B cell (primary cell): ENCODE results near the gene PRPF39. TPM values are rescaled to one million over a fixed set of nuclear protein-coding genes. Genes with fewer than 3 reads are reported as not detected.

Source experiments
- ATAC-seq: fragments of 200-7000 bp; cut with Tn5 transposase; one replicate; pipeline ENCODE4 v1.10.0; 2021; ENCODE audit warnings: low read depth, mild to moderate bottlenecking, moderate number of reproducible peaks, moderate library complexity
- CTCF ChIA-PET: fragments of 350-600 bp; sonication (Branson Sonifier 250); formaldehyde crosslinking; loops from one replicate; lab custom pipeline; 2021; ENCODE audit warnings: antibody characterized with exemption, inconsistent platforms; lab: Charles Lee
- POLR2A ChIA-PET: fragments of 350-600 bp; sonication (Branson Sonifier 250); formaldehyde crosslinking; loops from one replicate; lab custom pipeline; 2021; ENCODE audit warnings: antibody characterized with exemption; lab: Charles Lee
- DNase-seq: peaks from one replicate; pipeline ENCODE4 v3.0.0; 2013
- H2AFZ ChIP-seq: 2 replicates; pipeline ENCODE4 v1.6.1; 2012; ENCODE audit warnings: mild to moderate bottlenecking, low read depth, low read length; ENCODE audit not compliant: insufficient read depth, poor library complexity, severe bottlenecking
- H3K27ac ChIP-seq, 2 donors: 1 replicate in 1 of 2; 2 replicates in 1 of 2; pipeline ENCODE4 v1.5.1; 2012 to 2013; ENCODE audit warnings: low read length in 2 of 2, mild to moderate bottlenecking in 2 of 2, moderate library complexity in 1 of 2
- H3K27me3 ChIP-seq, 4 experiments: fragments of 200-600 bp in 1 of 4; sonication (generic) in 1 of 4; replicated peaks in 1 of 4; 1 replicate in 2 of 4; 2 replicates in 2 of 4; pipeline versions ENCODE4 v1.6.1 to v1.7.0; 2013 to 2016; ENCODE audit warnings: low read length in 3 of 4, mild to moderate bottlenecking in 2 of 4, mixed read lengths in 1 of 4, moderate library complexity in 1 of 4; ENCODE audit not compliant: insufficient read depth in 4 of 4, control insufficient read depth in 3 of 4; ENCODE audit errors: control extremely low read depth in 1 of 4
- H3K36me3 ChIP-seq, 2 experiments: replicated peaks in 1 of 2; 1 replicate in 1 of 2; 2 replicates in 1 of 2; pipeline versions ENCODE4 v1.6.1 to v1.7.1; 2013; ENCODE audit warnings: low read length in 1 of 2; ENCODE audit not compliant: insufficient read depth in 2 of 2, control insufficient read depth in 1 of 2; ENCODE audit errors: control extremely low read depth in 1 of 2, extremely low read depth in 1 of 2
- H3K4me1 ChIP-seq, 2 donors: fragments of 200-600 bp in 1 of 2; sonication (generic) in 1 of 2; 1 replicate in 1 of 2; 2 replicates in 1 of 2; pipeline versions ENCODE4 v1.5.1 to v1.6.1; 2013 to 2017; ENCODE audit warnings: low read length in 2 of 2; ENCODE audit not compliant: control insufficient read depth in 2 of 2, insufficient read depth in 2 of 2
- H3K4me2 ChIP-seq: replicated peaks from 2 replicates; pipeline ENCODE3; 2012; ENCODE audit warnings: mild to moderate bottlenecking, low read depth, low read length; ENCODE audit not compliant: poor library complexity, severe bottlenecking
- H3K4me3 ChIP-seq, 5 experiments: fragments of 200-600 bp in 1 of 5; sonication (generic) in 1 of 5; 1 replicate in 3 of 5; 2 replicates in 2 of 5; pipeline versions ENCODE4 v1.5.1 to v1.7.0; 2011 to 2016; ENCODE audit warnings: low read length in 4 of 5, mild to moderate bottlenecking in 4 of 5, low read depth in 2 of 5, control low read depth in 1 of 5, moderate library complexity in 1 of 5; ENCODE audit not compliant: insufficient read depth in 1 of 5; ENCODE audit errors: control extremely low read depth in 1 of 5, extremely low read depth in 1 of 5
- H3K79me2 ChIP-seq: fragments of 200-600 bp; sonication (generic); one replicate; pipeline ENCODE4 v1.6.0; 2016; ENCODE audit warnings: low read length; ENCODE audit not compliant: control insufficient read depth, insufficient read depth
- H3K9ac ChIP-seq: fragments of 200-600 bp; sonication (generic); 2 replicates; pipeline ENCODE4 v1.6.1; 2017; ENCODE audit warnings: mild to moderate bottlenecking, low read length, moderate library complexity
- H3K9me3 ChIP-seq, 3 donors: one replicate each; pipeline versions ENCODE4 v1.6.1 to v1.7.1; 2013; ENCODE audit warnings: low read length in 2 of 3; ENCODE audit not compliant: control insufficient read depth in 2 of 3, insufficient read depth in 1 of 3; ENCODE audit errors: control extremely low read depth in 1 of 3
- H4K20me1 ChIP-seq: 2 replicates; pipeline ENCODE4 v1.6.0; 2012; ENCODE audit warnings: mild to moderate bottlenecking, low read length; ENCODE audit not compliant: insufficient read depth, control insufficient read depth, poor library complexity, severe bottlenecking
- H3K27ac Mint-ChIP-seq: one replicate; pipeline ENCODE4 v1.8.0; 2021; ENCODE audit warnings: mixed read lengths
- H3K27me3 Mint-ChIP-seq: one replicate; pipeline ENCODE4 v1.8.0; 2021; ENCODE audit warnings: mixed read lengths
- H3K4me1 Mint-ChIP-seq: one replicate; pipeline ENCODE4 v1.8.0; 2021; ENCODE audit warnings: mixed read lengths
- H3K4me3 Mint-ChIP-seq: one replicate; pipeline ENCODE4 v1.8.0; 2021; ENCODE audit warnings: mixed read lengths
- H3K9me3 Mint-ChIP-seq: one replicate; pipeline ENCODE4 v1.8.0; 2022; ENCODE audit warnings: mixed read lengths; ENCODE audit not compliant: insufficient read depth
- CTCF ChIP-seq: fragments of 200-600 bp; IDR thresholded peaks from one replicate; pipeline ENCODE4 v1.8.0; 2022; ENCODE audit warnings: antibody characterized with exemption, mild to moderate bottlenecking
- EZH2 ChIP-seq: IDR thresholded peaks from 2 replicates; pipeline ENCODE4 v1.6.1; 2012; ENCODE audit warnings: borderline replicate concordance, low read depth, mild to moderate bottlenecking, moderate library complexity, low read length; ENCODE audit not compliant: insufficient read depth, poor library complexity, severe bottlenecking
- WGBS: methylation state at CpG from one replicate; pipeline ENCODE4 v1.1.5; 2013; ENCODE audit warnings: missing lambda C conversion rate; ENCODE audit not compliant: insufficient coverage; 5-methylcytosine and 5-hydroxymethylcytosine counted together
- intact Hi-C: fragments of 100-400 bp; cut with micrococcal nuclease; formaldehyde crosslinking; loops from one replicate; pipeline ENCODE4 v1.10.0; 2022
- polyA plus RNA-seq: library from polyadenylated mRNA; depleted of rRNA; stranded (reverse); fragments of >200 nt; gene quantifications from 2 replicates; pipeline ENCODE4 v1.2.3, GENCODE V29; 2012
- total RNA-seq, 2 donors: library from RNA; stranded (reverse); fragments of 120-200 nt in 1 of 2; gene quantifications; 1 replicate in 1 of 2; 2 replicates in 1 of 2; pipeline versions ENCODE4 v1.2.3 to v1.2.4, GENCODE V29; 2013 to 2022

Gene PRPF39
- total and polyA plus RNA-seq, 2 donors (not counting 1 experiment from before 2014, with no cell fraction given), result 64.8 to 72.7 TPM

GRCh38 chr14:45089813-45090212 is 5.9 kb downstream of the PRPF39 start:
- intact Hi-C loops, result no loop called here
- H3K9ac ChIP-seq, result no peak overlapping the region
- Mint-ChIP-seq H3K27me3 (no peaks in the 10 kb centered on the region), H3K27ac (no peak overlapping the region), H3K4me1 (peaks cover 49% of the 10 kb centered on the region), H3K9me3 (no peaks in the 10 kb centered on the region), H3K4me3 (no peak overlapping the region)
- DNase-seq (no peak), ATAC-seq (no peak)
- H2AFZ ChIP-seq, result no peak overlapping the region
- peaks cover 41% of the 10 kb centered on the region for H4K20me1 ChIP-seq
- no CpG with 5 or more reads among the region's 1 CpG for WGBS
- CTCF ChIA-PET, result no interaction called here
- H3K9me3 ChIP-seq, result no peaks in the 10 kb centered on the region
- H3K4me3 ChIP-seq, result no peak overlapping the region
- H3K27ac ChIP-seq, result no peak overlapping the region
- no peak overlapping the region for H3K4me2 ChIP-seq
- no peaks in the 10 kb centered on the region for H3K36me3 ChIP-seq
- POLR2A ChIA-PET, result no interaction called here
- TF ChIP-seq CTCF (no peak), EZH2 (no peak)
- H3K4me1 ChIP-seq, result peaks cover 20 to 33% of the 10 kb centered on the region in 2 donors
- H3K27me3 ChIP-seq, result no peaks in the 10 kb centered on the region
- peaks cover 96% of the 10 kb centered on the region for H3K79me2 ChIP-seq

GRCh38 chr14:45091710-45092109 is 7.8 kb downstream of the PRPF39 start:
- H3K4me3 Mint-ChIP-seq, result no peak overlapping the region
- H2AFZ ChIP-seq, result no peak overlapping the region
- H3K9me3 ChIP-seq, result no peaks in the 10 kb centered on the region
- no peak overlapping the region for H3K9ac ChIP-seq
- DNase-seq (no peak), ATAC-seq (no peak)
- no peaks in the 10 kb centered on the region for H3K27me3 ChIP-seq
- H4K20me1 ChIP-seq, result peaks cover 36% of the 10 kb centered on the region
- H3K27ac Mint-ChIP-seq, result no peak overlapping the region
- TF ChIP-seq EZH2, result no peak
- TF ChIP-seq CTCF, result no peak
- H3K27ac ChIP-seq, result no peak overlapping the region
- H3K4me2 ChIP-seq, result no peak overlapping the region
- no peaks in the 10 kb centered on the region for H3K27me3 Mint-ChIP-seq
- peaks cover 33% of the 10 kb centered on the region for H3K4me1 Mint-ChIP-seq
- H3K4me1 ChIP-seq, result peaks cover 9 to 17% of the 10 kb centered on the region in 2 donors
- H3K4me3 ChIP-seq, result no peak overlapping the region
- peaks cover 83% of the 10 kb centered on the region for H3K79me2 ChIP-seq
- ChIA-PET POLR2A (no interaction called here), CTCF (interaction anchor here (0.6 to 1.6 kb wide), 2 partner anchors 107 to 174 kb away, joined by 3 read pairs; no protein-coding TSS in a partner anchor)
- peaks cover 3 to 15% of the 10 kb centered on the region in 2 experiments for H3K36me3 ChIP-seq
- WGBS, result no CpG with 5 or more reads among the region's 2 CpGs
- intact Hi-C loops, result loop anchor here (1.0 kb wide), 1 partner anchor 7 kb away; the partner anchor contains the start of gene PRPF39
- no peaks in the 10 kb centered on the region for H3K9me3 Mint-ChIP-seq
